GM19240 (cell line): ENCODE results near the gene PPDPF.
A peak's percentile ranks its signal among the peaks of the same experiment; 100 is the strongest.

Experiments used
- DNase-seq: peaks from one replicate; pipeline ENCODE4 v3.0.0; 2011; ENCODE audit warnings: low spot score; ENCODE audit not compliant: insufficient read length

Gene PPDPF

GRCh38 chr20:63520934-63521601 is 503 bp downstream of the PPDPF start:
- DNase-seq = peak; percentile 81

GRCh38 chr20:63521602-63522001 is 1.0 kb downstream of the PPDPF start:
- DNase-seq = no peak

- DNase-seq = no peak
Observed at GRCh38 chr20:63522091-63522868, 1.7 kb downstream of the PPDPF start.

- DNase-seq = no peak
Observed at GRCh38 chr20:63522981-63523611, 2.5 kb downstream of the PPDPF start.

- no peak for DNase-seq
Observed at GRCh38 chr20:63525185-63525584, 4.6 kb downstream of the PPDPF start.

- DNase-seq = no peak
Observed at GRCh38 chr20:63525971-63526370, 5.4 kb downstream of the PPDPF start.

- DNase-seq = no peak
Observed at GRCh38 chr20:63527184-63527583, 6.6 kb downstream of the PPDPF start.

- no peak for DNase-seq
Observed at GRCh38 chr20:63529180-63529860, 8.8 kb downstream of the PPDPF start.

- DNase-seq = no peak
Observed at GRCh38 chr20:63529861-63530787, 9.6 kb downstream of the PPDPF start.

- no peak for DNase-seq
Observed at GRCh38 chr20:63530788-63531160, 10.2 kb downstream of the PPDPF start.

- DNase-seq = no peak
Observed at GRCh38 chr20:63531686-63532448, 11.3 kb downstream of the PPDPF start.

- no peak for DNase-seq
Observed at GRCh38 chr20:63532449-63532971, 11.9 kb downstream of the PPDPF start.

- DNase-seq = no peak
Observed at GRCh38 chr20:63533388-63533787, 12.8 kb downstream of the PPDPF start.

GRCh38 chr20:63533871-63534393 is 13.4 kb downstream of the PPDPF start:
- no peak for DNase-seq

- no peak for DNase-seq
Observed at GRCh38 chr20:63534427-63534830, 13.9 kb downstream of the PPDPF start.

- DNase-seq = no peak
Observed at GRCh38 chr20:63534831-63535651, 14.5 kb downstream of the PPDPF start.

GRCh38 chr20:63536241-63536977 is 15.8 kb downstream of the PPDPF start:
- no peak for DNase-seq

- no peak for DNase-seq
Observed at GRCh38 chr20:63536997-63537524, 16.5 kb downstream of the PPDPF start, which contains the start of gene PTK6. TSS of gene PTK6 (minus strand) at chr20:63537376. CDS start at chr20:63537314, 62 bp downstream.
